ENCODE results near the gene LMCD1.
"Not testable (repeated sequence)": the region's sequence is repeated elsewhere in the genome, so short reads cannot be mapped to it uniquely, and the experiment has no call there.

Gene LMCD1

DNA sequence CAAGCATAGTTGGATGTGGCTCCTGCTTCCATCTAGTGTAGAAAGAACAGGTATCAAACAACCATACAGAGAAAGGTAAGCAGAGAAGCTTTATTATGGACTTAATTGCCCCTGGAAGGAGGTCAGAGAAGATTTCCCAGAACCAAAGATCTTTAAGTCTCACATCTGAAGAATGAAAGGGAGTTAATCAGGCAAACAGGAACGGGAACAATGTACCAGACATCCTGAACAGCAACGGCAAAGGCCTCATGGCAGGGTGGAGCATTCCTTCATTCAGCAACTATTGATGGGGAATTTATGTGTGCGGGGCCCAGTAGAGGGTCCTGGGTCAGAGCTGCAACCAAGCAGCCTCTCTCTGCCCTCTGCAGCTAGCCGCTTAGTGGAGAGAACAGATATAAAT, 61.5 kb downstream of the LMCD1 start:
- DNase-seq, result no peak

DNA sequence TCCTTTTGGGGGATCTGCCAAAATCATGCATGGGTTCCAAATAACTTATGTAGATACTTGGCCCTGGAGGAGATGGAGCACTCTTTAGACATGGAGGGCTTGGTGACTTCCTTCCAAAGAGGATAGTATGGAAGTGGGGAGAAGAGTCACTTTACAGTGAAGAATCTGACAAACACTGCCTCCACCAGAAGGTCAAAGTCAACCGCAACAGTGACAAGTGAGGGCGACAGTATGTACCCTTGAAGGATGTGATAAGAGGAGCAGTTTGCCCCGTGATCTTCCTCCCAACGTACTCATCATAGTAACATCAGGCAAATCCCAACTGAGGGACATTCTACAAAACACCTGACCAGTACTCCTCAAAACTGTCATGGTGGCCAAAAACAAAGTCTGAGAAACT, 62.0 kb downstream of the LMCD1 start:
- DNase-seq, result no peak

DNA sequence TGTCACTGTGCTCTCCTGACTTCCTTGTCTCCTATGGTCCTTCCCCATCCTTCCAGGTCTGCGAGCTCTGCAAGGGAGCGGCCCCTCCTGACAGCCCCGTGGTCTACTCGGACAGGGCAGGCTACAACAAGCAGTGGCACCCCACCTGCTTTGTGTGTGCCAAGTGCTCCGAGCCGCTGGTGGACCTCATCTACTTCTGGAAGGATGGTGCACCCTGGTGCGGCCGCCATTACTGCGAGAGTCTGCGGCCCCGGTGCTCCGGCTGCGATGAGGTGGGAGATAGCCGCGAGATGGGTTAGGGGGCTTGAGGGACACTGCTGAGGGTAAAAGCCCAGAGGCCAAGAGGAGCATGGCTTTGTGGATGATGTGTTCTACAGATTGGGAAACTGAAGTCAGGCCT, 63.8 kb downstream of the LMCD1 start:
- DNase-seq, result no peak

DNA sequence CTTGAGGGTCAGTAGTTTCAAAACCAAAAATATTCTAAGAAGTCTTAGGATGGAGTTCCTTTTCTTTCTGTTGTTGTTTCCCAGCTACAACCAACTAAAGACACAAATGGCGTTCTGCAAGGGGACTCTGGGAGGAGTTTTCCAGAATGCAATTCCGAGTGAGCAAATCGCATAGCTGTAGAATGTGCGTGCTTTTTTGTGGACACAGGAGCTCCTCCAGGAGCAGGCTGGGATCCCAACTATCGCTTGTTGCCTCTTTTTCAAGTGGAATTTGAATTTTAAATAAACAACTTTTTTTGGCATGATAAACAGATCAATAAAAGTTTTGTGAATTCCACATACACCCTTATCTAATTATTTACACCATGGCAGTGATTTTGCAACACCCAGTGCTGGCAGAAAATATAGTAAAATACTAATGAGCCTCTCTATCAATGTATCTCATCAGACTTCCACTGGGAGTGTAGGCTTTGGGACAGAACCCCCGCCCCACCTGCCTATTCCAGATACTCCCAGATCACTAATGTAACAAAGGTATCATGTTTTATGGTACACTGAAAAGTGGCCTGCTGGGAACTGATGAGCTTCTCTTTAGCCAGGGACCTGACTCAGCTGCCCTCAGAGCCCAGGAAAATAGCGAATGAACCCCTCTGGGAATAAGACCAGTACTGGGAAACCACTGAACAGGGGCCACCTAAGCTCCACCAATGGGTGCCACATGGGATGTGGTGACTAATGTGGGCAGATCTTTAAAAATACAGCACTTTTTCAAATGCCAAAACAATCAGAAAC, 66.4 kb downstream of the LMCD1 start:
- no peak for DNase-seq

DNA sequence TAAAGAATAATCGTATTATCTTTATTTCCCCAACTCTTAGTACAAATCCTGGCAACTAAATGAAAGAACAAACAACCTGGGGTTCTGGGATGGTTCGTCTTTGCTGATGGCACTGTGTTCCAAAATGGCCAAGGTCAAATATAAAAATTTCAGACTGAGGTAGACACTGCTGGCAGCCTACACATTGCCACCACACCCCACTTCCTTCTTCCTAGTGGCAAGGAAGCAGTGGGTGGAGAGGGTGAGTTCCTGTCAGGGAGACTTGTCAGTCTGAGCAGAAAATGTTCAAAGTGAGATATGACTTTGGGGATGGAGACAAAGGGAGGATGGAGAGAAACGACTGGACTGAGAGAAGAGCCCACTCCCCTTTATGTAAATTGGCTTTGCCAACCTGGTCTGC, 69.6 kb downstream of the LMCD1 start:
- no peak for DNase-seq

DNA sequence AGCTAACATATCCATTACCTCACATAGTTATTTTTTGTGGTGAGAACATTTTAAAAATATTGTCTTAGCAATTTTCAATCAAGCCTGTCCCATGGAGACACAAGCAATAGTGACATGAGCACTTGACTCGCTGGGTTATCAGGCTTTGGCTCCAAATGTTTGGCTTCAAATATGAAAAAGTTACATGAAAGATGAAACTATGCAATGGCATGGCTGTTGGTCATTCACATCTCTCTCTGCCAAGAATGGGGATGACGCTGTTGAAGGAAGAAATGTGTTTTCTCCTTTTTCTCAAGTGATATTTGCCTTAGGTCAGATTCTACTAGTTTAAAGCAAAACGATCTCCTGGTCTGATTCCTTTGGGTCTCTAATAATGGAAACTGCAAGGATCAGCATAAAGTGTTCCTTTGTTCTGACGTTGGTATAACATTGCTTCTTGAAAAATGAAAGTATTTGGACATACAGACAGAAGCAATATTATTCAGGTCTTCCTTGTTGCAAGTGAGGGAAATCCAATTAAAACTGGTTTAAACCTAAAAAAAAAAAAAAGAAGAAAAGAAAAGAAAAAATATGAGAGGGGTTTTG, 71.8 kb downstream of the LMCD1 start:
- DNase-seq, result no peak

DNA sequence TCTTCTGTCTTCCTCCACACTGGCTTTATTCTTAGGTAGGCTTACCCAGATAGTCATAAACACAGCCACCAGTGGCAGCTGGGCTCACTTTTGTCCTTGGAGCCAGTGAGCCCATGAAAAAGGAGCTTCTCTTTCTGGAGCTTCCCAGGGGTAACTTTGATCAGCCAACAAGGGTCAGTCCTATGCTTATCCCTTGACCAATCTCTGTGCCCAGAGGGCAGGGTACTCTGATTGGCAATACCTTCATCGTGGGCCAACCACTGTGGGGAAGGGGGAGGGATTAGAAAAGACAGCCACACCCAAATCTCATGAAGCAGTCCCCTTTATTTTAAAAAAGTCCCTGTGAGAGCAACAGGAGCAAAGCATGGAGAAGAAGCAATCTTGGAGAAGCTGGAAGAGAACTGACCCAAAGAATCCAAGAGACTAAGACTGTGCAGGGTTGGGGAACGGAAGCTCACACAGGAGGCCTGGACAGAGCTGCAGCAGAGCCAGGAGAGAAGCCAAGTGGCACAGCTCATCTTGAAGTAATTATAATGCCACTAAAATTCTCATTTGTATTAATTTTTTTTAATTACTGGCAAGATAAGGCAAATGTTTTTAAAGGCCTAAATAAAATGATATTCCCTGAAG, 72.5 kb downstream of the LMCD1 start:
- DNase-seq, result no peak

DNA sequence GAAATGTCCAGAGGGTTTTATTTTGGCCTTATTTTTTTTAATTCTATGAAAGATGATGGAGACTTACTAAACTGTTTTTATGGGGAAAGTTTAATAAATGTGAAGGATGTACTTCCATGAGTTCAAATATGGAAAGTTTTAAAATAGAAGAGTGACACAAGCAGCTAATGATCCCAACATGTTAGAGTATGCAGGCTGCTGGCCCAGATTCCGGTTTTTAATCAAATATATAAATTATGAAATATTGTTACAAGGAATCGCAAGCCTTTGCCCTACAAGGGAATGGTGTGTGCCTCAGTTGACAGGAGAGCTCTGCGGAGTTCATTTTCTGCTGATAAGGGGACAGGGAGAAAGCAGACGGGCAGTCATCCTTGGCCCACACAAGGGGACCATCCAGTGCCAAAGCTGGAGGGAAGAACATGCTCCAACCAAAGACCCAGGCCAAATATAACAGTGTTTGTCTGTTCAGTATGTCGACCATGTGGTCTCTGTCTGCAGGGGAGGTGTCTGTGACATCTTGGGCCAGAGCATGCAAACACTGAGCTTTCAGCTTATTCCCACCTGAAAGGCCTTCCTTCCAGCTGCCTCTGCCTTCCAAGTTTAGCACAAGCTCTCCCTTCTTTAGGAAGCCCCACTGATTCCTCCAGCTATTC, 73.2 kb downstream of the LMCD1 start:
- no peak for DNase-seq

DNA sequence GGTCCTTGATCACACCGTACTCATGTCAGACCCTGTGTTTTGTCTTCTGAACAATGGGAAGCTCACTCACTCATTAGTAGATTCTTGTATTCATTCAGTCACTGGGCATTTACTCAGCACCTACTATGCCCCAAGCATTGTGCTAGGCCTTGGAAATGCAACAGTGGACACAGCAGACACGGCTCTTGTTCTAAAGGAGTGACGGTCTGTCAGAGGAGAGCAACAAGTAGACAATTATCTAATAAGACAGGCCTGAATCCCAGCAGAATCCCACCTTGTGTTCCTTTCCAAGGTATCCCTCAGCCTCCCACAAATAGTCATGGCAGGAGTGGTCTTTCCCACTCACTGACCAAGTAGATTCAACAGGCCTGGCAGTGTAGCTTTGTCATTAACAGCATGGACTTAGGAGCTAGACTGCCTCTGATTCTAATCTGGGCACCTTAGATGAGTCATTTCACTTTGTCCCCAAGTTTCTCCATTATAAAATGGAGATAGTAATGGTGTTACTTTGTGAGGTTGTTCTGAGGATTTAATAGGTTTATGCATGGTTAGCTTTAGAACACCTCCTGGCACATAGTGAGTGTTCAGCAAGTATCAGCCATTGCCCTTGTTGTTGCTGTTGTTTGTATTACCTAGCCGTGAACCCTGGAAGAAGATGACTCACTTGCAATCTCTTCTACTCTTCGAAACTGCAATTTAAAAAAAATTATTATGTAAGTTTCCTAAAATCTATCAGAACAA, 73.9 kb downstream of the LMCD1 start:
- no peak for DNase-seq

DNA sequence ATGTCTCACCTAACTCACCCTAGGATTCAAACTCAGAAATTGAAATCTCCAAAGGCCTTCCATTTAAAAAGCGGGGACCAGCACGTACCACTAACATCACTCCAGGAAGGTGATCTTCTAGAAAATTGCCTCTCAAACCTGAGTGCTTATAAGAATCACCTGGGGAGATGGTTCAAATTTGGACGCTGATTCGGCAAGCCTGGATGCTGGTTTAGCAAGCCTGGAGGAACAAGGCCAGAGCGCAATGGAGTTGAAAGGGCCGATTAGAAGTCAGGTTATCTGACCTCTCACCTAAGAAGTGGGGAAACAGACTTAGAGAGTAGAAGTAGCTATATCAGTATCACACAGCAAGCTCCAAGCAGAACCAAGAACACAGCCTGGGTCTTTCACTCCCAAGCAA, 74.8 kb downstream of the LMCD1 start:
- no peak for DNase-seq

DNA sequence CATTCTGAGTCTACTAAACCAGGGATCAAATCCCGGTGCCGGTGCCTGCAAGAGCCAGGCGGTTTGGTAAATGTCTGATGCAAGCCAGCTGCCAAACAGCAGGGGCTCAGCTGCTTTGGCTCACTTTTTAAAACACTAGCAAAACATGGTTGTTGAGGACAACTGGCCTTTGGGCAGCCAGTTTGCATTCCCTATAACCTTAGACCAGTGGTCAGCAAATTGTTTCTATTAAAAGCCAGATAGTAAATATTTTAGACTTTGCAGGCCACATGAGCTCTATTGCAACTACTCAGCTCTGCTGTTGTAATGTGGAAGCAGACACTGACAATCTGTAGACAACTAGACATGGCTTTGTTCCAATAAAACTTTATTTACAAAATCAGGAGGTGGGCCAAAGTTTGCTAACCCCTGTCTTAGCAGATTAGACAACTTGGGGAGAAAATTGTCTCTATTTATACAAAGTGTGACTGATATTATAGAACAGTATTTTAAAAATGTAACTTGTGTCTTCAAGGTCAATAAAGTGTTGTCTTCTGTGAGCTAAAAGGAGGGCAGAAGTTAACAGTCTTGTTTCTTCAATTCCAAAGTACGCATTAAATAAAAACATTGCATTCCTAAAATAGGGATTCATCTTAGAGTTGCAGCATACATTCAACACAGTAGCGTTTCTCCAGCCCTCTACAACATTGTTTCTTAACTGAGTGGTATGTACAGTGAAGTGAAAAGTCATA, 75.4 kb downstream of the LMCD1 start:
- no peak for DNase-seq

DNA sequence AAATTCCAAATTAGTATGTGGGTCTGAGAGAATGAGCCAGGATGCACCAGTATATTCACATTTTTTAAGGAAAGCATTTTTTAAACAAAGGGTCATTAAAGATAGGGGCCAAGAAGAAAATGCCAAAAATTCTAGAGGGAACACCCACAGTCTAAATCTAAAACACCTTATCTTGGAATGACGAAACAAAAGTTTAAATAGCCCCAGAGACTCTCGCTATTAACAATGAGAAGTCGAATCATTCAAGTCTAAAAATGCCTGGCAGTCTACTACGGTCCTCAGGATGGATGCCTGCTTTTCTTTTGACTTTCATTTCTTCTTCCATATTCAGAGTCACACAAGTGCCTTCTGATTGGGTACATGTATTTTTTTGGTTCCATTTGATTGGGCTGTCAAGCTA, 76.7 kb downstream of the LMCD1 start:
- no peak for DNase-seq

DNA sequence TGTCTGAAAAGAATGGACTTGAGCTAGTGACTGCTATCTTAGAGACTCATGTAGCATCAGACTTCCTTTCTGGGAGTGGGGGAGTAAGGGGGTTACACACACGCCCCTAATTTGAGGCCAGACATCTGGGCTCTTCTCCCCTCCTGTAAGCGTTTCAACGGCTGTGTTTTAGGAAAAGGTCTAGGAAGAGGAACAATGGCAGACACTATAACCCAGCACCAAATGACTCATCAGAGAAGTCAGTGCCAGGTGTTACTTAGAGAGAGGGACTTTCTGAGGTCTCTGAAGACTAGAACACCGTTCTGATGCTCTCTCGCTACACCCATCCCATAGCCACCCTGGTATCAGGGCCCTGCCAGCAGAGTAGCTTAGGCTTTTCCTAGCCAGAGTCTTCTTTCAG, 77.5 kb downstream of the LMCD1 start:
- no peak for DNase-seq

DNA sequence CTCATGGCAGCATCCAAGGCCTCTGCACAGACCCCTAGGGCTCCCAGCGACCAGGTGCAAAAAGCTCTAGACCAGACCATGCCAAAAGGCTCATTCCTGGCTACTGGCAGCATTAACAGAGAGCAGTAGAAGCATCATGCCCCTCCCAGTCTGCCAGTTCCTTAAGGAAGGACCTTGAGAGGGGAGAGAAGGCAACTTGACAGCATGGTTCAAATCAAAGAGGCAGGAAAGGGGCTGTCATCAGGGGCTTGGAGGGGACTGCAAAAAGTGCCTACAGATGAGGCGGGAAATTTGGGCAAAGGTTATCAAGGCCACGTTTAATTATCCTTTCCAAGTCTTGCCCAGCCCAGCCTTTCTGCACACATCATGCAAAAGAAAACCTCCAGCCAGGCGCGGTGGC, 78.3 kb downstream of the LMCD1 start:
- DNase-seq, result no peak

DNA sequence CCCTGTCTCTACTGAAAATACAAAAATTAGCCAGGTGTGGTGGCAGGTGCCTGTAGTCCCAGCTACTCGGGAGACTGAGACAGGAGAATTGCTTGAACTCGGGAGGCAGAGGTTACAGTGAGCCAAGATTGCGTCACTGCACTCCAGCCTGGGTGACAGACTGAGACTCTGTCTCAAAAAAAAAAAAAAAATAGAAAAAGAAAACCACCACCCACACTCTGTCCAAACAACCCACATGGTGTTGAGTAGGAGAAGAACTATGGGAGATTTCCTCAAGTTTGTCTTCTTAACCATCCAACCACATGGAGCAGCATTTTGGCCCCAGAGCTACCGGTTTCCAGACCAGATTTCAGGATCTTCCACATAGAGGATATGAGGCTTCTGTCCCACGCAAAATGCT, 78.8 kb downstream of the LMCD1 start:
- DNase-seq, result not testable (repeated sequence)

DNA sequence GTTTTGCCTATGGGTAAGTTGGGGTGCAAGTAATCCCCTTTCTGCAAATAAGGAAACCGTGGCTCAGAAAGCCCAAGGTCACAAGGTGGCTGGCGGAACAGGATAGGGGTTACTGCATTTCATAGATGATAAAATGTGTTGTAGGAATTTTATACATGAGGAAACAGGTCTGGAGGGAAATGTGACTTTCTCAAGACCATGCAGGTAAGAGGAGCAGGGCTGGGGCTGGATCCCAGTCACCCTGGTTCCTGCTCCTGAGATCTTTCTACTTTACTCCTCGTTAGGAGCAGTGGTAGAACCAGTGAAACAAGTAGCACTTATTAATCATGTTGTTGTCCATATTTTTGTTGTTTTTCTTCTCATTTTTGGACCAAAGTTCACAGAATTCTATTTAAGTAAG, 79.8 kb downstream of the LMCD1 start:
- no peak for DNase-seq

DNA sequence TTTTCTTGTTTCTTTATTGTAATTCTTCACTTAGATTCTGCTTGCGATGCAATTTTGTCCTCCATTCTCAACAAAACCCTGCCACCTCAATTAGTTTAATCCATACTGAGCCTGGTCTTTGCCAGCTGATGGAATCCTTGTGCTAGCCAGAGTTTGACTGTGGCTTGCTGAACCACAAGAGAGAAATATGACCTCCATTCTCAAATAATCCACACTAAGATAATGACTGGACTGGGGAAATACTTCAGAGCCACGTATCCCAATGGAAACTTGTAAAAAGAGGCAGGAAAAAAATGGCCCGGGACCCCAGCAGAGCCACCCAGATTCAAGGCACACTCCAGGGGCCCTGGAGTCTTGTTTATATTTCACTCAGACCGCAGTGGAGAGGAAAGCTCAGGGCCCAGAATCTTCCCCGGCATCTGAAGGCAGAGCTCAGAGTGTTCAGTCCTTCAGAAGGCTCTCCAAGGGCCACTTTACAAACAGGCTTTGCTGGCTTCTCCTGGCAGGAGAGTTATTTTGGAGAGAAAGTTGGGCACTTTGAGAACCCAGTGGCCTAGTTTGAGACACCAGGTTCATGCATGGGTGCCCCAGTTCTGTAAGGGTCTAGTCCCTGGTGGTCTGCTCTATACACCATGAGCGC, 80.3 kb downstream of the LMCD1 start:
- DNase-seq, result no peak

DNA sequence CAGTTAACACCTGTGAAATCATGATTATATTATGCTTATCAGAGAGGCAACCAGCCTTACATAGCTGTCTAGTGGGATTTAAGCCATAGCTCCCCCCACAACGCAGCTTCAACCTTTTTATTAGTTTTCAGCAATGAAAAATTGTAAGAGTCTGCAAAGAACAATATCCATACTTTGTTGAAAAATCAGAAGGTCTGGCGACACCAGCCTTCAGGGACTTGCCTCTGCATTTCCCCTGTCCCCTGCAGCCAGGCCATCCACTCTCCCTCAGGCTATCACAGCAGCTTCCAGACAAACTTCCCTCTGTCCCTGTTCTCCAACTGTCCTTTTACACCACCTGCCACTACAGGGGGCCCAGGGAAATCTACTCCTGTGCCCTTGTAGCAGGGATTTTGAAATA, 83.0 kb downstream of the LMCD1 start:
- no peak for DNase-seq

DNA sequence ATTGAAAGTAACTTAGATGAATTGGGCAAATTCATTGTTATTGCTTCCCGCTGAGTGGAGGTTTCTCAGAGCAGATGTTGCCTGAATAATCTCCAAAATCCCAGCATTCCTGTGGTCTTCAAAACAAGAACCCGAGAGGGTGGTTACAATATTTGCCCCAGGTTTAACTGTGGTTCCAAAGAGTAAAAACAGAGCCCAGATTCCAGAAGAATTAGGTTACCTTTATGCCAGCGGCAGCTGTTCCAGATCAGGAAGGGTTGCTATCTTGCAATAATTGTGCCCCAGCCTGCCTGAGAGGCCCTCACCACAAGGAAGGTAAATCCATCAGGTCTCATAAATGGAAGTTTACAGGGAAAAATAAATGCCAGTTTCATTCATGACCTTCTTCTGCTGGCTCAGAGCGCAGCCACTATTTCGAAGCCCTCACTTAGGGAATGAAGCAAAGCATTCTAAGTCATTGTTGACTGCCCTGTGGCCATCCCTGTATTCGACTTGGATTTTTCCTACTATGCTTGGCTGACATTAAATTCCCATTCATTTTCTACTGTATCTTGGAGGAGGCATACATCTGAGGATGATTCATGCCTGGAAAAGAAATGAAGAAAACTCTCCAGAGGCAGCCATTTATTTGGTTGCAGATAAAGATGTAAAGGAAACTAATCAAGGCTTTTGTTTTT, 88.4 kb downstream of the LMCD1 start:
- DNase-seq, result no peak

DNA sequence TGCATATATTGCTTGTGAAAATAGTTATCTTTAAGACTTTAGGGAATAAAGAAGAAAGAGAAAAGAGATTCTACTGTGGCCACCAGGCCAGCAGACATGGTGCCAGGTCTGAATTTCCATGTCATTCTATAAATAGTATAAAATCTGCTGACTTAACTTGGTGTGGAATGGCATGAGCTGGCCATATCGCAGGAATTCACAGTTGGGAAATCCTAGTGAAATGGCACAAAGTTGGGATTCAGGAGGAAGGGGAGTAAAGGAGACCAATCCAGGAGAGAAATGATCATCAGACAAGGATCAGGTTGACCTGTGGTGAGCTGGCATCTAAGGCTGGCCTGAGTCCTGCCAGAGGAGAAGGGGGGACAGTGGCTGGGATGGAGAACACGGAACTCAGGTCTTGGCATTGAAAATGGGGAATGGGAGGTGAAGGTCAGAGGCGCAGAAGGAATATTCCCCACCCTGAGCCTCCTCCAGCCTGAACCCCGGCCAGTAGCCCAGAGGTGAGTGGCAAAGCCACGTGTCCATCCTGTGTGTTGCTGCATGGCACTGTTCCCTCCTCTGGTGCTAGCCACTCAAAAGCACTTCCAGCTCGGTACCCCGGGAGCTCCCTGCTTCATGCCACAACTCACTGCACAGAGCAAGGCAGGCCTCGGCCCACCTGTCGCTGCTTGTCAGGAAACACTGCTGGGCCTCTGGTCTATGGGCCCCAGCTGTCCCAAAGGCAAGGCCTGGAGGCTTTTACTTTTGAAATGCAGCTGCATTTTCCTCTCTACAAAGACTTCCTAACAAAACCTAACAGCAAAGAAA, 91.6 kb downstream of the LMCD1 start:
- DNase-seq, result no peak

DNA sequence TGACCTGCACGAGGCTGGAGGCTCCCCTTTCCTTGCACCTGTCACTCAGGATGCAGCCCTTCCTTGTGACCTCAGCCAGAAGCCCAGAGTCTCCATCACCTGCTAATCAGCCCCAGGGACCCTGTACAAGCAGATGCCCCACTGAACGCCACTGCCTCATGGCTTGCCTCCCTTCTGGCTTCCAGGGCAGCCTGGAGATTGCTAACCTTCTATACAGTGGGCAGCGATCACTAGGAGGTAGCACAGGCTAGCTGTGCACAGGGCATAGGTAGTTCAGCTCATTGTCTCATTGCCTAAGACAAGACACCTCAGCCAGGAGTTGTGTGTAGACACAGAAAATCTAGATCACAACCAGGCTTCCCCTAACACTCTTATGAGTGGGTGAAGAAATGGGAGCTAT, 93.6 kb downstream of the LMCD1 start:
- DNase-seq, result no peak

All from NCI-H1048 (cell line).